Stimulated activated CD8-positive, alpha-beta memory T cell treated with anti-CD3 and anti-CD28 coated beads, Interleukin-12 subunit alpha, Interleukin-12 subunit beta, amount 100 ng/mL, for 24 hours (primary cell): ENCODE measurements around the gene CTSA.
"Not testable (repeated sequence)": the region's sequence is repeated elsewhere in the genome, so short reads cannot be mapped to it uniquely, and the experiment has no call there.

Experiments
- DNase-seq: peaks from one replicate; pipeline ENCODE4 v3.0.0-alpha.2; 2020; ENCODE audit errors: extremely low read depth

Gene CTSA

DNA sequence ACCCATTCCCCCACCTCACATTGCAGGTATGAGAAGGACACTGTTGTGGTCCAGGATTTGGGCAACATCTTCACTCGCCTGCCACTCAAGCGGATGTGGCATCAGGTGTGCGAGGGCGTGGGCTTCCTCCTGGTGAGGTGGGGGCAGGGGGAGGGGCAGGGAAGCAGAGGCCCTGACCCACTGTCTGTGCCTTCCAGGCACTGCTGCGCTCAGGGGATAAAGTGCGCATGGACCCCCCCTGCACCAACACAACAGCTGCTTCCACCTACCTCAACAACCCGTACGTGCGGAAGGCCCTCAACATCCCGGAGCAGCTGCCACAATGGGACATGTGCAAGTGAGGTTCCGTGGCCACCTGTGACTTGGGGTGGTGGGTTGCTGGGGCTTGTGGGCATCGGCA lies 3.7 kb downstream of the CTSA start:
- no peak for DNase-seq

DNA sequence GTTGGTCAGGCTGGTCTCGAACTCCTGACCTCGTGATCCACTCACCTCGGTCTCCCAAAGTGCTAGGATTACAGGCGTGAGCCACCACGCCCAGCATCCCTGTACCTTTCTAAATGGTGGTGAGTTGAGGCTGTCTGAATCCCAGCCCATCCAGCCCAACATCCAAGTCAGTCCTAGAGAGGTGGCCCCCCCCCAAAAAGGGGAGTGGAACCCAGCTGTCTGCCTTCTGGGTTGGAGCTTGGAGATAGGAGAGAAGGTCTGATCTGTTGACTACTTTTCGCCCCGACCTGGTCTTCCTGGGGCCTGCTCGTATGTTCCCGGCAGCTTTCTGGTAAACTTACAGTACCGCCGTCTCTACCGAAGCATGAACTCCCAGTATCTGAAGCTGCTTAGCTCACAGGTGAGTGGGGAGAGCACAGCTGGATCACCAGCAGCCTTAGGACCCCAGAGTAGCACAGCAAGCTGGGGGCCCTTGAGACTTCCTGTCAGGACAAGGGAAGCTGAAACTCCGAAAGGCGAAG lies 5.6 kb downstream of the CTSA start:
- no peak for DNase-seq

DNA sequence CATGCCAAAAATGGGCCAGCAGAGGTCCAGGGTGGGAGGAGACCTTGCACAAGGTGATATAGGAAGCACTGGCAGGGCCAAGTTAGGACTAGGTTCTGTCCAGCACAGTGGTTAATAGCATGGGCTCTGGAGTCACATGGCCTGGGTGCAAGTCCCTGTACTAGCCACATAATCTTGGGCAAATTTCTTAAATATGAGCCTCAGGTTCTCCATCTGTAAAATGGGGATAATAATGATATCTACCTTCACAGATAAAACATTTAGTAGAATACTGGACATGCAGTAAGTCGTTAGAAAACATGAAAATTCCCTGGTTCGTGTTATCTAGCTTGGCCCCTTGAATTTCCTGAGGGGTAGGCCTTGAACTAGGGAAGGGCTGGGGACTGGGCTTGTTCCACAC lies 6.2 kb downstream of the CTSA start:
- DNase-seq: no peak

DNA sequence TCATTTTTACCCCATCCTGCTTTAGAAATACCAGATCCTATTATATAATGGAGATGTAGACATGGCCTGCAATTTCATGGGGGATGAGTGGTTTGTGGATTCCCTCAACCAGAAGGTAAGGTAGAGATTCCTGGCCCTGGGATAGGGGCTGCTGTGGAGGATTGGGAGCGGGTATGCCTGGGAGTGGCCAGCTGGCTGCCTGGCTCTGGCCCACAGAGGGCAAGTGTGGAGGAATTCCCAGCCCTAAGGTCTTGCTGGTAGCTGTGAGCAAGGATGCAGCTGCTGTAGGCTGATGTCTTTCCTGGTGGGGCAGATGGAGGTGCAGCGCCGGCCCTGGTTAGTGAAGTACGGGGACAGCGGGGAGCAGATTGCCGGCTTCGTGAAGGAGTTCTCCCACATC lies 6.6 kb downstream of the CTSA start:
- no peak for DNase-seq

DNA sequence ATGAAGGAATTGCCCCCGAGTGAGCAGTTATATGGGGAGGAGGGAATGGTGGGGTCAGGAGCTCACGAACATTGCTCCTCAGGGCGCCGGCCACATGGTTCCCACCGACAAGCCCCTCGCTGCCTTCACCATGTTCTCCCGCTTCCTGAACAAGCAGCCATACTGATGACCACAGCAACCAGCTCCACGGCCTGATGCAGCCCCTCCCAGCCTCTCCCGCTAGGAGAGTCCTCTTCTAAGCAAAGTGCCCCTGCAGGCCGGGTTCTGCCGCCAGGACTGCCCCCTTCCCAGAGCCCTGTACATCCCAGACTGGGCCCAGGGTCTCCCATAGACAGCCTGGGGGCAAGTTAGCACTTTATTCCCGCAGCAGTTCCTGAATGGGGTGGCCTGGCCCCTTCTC lies 7.2 kb downstream of the CTSA start:
- DNase-seq: no peak

DNA sequence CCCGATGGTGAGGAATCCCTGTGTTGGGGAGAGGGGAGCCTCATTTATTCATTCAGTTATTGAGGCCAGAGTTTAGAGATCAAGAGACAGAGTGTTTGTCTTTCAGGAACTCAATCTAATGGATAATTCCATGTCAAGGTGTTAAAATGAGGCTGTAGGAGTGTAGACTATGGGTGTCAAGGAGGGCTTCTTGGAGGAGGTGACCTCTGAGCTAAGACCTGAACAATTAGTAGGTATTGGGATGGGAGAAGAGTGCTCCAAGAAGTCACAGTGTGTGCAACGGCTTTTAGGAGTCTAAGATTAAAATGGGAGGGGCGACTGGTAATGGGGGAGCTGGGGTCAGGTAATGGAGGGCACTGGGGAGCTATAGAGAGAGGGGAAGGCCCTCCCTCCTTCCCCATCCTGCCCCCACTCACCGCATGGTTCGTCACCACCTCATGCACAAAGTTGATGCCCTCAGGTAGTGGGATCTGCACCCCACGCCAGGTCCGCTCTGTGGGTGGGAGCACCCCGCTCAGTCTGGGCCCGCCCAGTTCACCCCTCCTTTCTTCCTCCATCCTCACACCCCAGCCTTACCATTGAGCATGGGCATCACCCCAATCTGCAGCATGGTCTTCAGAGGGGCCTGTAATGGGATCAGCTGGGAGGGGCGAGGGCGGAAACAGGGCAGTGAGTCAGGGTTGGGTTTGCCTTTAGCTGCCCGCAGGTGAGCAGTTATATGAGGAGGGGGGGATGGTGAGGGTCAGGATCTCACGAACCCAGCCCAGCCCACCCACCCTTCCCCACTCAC lies 8.1 kb downstream of the CTSA start:
- no peak for DNase-seq

DNA sequence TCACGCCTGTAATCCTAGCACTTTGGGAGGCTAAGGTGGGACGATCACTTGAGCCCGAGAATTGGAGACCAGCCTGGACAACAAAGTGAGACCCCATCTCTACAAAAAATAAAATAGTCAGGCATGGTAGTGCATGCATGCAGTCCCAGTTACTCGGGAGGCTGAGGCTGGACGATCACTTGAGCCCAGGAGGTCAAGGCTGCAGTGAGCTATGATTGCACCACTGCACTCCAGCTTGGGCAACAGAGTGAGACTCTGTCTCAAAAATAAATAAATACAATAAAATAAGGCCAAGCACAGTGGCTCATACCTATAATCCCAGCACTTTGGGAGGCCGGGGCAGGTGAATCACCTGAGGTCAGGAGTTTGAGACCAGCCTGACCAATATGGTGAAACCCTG lies 10.2 kb downstream of the CTSA start:
- not testable (repeated sequence) for DNase-seq

DNA sequence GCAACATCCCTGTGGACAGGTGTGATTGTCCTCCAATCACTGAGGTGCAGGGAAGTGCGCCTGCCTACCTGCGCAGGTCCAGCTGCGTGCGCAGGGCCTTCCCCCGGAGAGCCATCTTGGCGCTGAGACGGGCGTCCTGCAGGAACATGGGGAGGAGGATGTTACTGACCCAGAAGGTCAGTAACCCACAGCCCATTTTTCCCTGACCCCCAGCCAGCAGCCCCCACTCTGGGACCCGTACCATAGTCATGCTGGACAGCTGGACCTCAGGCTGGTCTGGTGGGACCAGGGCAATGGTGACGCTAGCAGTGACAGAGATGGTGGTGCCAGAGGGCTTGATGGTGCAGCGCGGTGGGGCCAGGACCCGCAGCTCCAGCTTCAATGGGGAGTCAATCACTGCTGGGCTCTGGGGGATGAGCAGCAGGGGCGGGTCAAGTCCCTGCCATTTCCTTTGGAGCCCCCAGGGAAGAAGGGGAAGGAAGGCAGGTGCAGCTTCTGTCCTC lies 11.1 kb downstream of the CTSA start:
- no peak for DNase-seq

DNA sequence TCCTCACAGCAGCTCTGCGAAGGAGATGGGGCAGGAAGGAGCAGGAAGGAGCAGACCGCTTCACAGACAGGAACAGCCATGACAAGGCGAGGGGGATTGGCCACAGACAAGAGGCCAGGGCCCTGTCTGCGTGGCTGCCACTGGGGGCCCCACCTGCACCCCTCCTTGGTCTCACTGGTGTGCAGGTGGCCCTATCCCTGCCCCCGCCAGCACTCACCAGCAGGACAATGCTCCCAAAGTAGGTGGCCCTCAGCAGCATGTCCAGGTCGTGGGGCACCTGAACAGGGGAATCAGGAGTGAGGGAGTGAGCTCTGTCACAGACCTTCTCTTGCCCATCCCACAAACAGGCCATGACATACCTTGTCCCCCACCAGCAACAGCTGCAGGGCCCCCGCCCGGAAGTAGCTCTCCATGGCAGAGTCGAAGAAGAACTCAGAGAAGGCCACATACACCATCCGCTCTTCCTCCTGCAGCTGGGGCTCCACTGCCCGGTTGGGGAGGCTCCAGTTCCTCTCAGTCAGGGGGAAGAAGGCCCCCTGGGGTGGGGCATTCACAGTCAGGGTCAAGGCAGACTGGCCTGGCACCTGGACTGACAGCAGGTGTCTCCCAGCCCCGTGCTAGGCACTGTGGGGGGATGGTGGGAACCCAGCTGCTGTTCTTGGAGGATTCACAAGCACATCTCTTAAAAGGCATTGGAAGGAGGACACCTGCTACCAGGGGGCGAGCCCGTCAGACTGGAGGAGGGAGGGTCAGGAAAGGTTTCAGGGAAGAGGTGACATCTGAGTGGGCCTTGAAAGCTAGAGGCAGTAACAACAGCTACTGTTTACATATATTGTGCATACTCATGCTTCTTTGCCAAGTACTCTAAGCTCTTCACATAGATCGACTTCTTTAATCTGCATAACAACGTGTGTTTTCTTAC lies 13.7 kb downstream of the CTSA start:
- no peak for DNase-seq

DNA sequence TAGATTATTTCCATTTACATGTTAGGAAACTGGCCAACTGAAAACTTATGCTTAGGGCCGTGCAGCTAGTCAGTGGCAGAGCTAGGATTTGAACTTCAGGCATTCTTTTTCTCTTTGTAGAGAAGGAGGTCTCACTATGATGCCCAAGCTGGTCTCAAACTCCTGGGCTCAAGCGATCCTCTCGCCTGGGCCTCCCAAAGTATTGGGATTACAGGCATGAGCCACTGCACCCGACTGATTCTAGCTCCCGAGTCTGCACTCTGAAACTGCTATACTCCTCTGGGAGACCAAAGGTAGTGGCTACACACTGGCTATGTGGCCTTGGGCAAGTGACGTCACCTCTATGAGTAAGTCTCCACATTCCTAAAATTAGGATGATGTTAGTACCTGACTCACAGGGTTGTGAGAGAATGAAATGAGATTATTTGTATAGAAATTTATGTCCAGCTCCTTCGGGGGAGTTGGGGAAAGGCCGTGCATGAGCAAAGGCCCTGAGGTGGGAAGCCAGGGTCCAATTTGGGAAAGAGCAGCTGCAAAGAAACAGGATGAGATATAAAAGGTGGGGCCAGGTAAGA lies 14.5 kb downstream of the CTSA start:
- no peak for DNase-seq

DNA sequence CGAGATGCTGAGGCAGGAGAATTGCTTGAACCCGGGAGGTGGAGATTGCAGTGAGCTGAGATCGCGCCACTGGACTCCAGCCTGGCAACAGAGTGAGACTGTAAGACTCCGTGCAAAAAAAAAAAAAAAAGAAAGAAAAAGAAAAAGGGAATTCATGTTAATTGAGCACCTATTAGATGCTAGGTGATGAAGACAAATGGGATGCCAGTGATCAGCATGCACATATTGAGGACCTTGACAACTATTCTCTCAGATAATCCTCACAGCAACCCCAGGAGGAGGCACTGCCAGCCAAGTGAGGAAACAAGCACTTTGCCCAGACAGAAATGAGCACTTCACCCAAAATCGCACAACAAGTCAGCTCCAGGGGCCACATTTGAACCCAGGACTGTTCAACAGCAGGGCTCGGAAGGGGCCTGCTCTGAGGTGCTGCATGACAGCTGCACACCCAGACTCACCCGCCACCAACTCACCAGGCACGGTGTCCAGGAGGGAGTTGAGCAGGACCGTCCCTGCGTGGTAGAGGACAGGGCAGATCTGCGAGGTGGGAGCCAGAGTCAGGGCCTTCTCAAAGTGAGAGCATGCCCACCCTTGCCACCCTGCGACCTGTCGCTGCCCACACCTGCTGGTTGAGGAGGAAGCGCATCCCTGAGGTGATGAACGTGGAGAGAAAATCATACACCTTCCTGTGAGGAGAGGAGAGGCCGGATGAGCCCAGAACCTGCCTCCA lies 16.2 kb downstream of the CTSA start:
- DNase-seq: no peak

DNA sequence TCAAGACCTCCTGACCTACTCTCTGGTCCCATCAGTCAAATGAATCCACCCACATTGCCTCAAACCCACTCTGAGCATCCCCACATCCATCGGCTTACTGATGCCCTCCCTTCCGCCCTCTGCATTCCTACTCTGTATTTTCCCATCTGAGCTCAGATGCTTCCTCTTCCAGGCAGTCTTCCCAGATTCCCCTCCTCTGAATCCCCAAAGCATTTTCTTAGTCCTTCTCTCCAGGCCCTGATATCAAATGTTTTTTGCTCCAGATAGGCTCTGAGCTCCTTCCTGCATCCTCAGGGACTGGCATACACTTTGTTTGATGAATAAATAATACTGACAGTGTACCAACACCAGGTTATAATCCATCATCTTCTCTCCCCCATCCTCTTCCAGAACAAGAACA lies 16.9 kb downstream of the CTSA start:
- DNase-seq: no peak

DNA sequence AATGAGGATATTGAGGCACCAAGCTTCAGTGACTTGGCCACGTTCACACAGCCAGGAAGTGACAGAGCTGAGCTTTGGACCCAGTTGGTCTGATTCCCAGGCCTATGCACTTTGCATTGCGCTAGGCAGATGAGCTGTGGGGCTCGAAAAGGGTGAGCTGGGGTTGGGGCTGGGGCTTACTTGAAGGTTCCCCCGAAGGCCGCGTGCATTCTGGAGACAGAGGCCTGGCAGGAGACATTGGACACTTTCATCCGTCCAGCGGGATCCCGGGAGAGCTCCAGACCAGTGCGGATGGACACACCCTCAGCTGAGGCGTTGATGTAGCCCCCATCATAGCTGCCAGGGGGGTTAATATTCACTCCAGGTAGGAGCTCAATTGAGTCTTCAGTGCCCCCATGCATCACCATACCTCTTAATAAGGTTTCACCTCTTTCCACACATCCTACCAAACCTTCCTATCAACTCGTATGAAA lies 18.2 kb downstream of the CTSA start:
- no peak for DNase-seq

DNA sequence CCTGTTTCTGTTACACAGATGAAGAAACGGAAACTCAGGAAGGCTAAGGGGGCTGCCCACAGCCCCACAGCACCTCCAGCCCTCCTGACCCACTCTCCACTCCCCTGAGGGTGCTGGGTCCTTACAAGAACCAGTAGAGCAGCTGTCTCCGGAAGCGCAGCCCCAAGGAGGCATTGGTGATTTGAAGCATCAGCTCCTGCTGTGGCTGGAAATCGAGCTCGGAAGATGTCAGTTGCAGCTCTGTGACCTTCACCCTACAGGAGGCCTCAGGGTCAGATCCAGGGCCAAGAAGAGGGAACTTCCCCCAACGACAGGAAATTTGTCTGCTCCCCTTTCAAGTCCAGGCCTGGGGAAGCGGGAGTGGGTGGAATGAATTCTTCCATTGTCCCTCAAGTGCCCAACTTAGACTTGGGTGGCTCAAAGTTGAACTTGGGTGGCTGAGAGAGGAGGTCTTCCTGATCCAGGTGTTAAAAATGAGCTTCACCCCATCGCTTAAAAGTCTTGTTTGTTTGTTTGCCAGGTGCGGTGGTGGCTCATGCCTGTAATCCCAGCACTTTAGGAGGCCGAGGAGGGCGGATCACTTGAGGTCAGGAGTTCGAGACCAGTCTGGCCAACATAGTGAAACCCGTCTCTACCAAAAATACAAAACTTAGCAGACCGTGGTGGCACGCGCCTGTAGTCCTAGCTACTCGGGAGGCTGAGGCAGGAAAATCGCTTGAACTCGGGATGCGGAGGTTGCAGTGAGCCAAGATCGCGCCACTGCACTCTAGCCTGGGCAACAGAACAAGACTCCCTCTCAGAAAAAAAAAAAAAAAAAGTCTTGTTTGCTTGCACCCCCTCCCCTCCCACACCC lies 18.9 kb downstream of the CTSA start:
- DNase-seq: no peak

DNA sequence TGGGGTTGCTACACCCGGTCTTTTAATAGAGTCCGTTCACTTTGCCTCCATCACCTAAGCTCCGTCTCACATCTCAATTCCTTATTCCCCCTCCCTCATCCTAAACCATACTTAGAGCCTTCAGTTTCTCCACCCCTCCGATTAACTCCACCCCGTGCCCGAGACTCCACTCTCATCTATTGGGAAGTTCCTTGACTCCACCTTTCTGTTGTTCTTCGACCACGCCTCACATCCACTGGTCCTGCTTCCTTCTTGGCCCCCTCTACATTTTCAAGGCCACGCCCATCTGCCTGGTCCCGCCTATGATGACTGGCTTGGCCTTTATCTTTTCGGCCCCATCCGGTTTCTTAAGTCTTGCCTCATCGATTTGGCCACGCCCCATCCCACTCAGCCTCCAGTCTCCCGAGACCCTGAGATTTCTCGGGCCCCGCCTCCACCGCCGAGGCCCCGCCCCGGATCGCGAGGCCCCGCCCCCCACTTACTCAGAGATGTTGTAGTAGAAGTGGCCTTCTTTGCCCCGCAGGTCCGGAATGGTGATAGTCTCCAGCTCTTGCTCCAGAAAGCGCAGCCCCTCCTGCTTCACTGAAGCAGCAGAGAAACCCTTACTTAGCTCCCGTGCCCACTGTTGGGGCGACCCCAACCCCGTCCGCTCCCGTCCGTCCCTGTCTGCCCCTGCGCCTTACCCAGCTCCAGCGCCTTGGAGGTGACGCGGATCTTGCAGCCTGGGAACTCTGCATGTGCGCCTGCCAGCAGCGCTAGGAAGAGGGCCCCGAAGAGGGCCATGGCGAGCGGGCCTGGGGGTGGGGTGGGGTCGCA lies 19.7 kb downstream of the CTSA start:
- peak; percentile 87 for DNase-seq

DNA sequence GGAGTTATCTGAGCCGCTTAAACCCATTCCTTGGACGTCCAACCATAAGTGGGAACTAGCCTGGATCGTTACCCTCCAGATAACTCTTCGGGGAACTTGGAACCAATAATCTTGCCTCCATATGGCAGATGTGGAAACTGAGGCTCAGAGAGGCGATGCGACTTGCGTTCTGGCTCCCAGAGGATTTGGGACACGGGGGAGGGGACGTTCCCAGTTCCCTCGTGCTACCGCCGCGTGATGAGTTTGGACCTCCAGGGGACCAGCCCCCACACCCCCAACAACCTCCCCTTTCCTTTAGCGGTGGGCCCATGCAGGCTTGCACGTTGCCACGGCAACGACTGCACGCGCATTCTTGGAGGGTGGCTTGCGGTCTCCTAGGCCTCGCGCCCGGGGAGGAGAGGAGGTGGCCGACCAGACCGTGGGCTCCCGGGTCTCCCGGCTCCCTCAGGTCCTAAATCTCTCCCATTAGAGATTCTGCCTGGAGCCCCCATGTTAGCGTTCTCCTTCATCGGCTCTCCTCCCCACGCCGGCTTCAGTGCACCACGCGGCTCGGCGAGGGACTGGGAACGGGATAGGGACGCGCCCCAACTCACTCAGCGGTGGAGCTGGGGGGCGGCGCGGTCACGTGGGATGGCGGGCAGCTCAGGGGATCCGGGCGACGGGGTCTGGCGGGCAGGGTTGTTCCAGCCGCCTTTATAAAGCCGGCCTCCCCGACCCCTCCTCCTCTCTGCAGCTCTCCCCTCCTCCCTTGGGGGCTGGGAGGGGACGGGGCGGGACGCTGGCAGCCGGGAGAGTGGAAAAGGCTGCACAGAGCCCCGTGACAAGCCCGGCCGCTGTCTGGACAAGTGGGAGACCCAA lies 20.6 kb downstream of the CTSA start, which contains the start of gene PLTP:
Gene PLTP, minus strand, starts transcription at position 670 of the 858 bp plus-strand sequence. CDS start 703 bp downstream, outside the sequence.
- no peak for DNase-seq

DNA sequence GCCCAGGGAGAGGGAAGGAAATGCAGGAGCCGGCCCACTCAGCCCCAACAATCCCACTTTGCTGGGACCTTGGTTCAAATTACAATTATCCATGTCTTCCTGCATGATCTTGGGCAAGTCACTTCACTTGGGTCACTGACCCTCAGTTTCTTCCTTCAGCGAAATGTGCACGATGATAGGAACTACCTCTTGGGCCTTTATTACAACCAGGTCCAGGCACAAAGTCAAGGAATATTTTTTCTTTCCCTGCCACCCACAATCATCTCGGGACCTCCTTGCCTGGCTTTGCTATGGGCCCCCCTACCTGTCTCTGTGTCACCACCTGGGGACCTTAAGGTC lies 21.2 kb downstream of the CTSA start:
- DNase-seq: no peak

DNA sequence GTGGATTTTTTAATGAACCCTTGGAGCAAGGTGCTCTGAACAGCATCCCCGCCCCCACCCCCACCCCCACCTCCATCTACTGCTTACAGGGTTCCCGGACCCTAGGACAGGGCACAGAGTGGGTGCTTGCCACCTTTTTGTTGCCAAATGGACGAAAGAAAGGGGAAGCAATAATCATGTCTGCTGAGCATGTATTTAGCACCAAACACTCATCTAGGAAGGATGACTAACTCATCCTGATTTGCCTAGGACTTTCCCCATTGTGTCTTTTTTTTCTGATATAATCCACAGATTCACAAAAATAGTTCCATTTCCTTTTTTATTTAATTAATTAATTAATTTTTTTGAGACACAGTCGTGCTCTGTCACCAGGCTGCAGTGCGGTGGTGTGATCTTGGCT lies 22.0 kb downstream of the CTSA start:
- DNase-seq: no peak

DNA sequence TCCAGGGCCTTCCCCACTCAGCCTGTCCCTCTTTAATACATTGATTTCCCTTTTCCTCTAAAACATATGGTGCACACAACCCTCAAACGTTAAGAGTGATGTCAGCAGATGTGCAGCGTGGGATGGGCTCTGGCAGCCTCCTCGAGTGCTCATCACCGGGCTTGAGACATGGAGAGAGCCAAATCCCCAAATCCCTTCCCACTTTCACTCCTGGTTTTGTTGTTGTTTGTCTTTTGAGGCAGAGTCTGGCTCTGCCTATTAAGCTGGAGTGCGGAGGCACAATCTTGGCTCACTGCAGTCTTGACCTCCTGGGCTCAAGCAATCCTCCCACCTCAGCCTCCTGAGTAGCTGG lies 26.6 kb downstream of the CTSA start:
- no peak for DNase-seq
